Coronary artery (tissue), 2 donors: ENCODE measurements around the gene TTF2.
A peak's percentile ranks its signal among the peaks of the same experiment; 100 is the strongest.
"Not testable (repeated sequence)": the region's sequence is repeated elsewhere in the genome, so short reads cannot be mapped to it uniquely, and the experiment has no call there.

Experiments used
- DNase-seq: peaks from one replicate; pipeline ENCODE4 v3.0.0-alpha.2; 2017; ENCODE audit warnings: low spot score
- H3K27ac ChIP-seq, 2 donors: fragments of 200-600 bp; sonication (generic); one replicate each; pipeline ENCODE4 v1.5.1; 2016 to 2019
- H3K4me3 ChIP-seq: fragments of 200-600 bp; sonication (generic); 2 replicates; pipeline ENCODE4 v1.5.1; 2016; ENCODE audit warnings: mild to moderate bottlenecking, moderate library complexity
- TF ChIP-seq, protein P1 (sequence below): fragments of 200-600 bp; sonication (generic); IDR thresholded peaks from one replicate; pipeline ENCODE4 v1.5.1; 2019; ENCODE audit warnings: antibody characterized with exemption

The TTF2 gene

DNA sequence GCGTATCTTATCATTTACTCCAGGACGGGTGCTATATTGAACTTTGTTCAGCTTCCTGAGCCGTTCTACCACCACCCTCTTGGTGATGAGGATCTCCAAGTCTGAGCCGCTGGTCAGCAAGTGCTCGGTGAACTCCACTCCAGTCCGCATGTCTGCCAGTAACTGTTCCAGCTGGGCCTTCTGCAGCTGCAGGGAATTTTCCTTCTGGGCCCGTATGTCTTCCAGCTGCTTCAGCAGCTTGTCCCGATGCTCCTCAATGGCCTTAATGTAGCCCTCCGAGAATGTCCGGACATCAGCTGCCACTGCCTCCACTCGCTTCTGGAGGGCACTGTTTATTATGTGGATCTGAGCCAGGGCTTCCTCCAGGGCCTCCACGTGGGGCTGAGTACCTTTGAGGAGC lies 58.0 kb downstream of the TTF2 start:
- Histone ChIP-seq H3K27ac (no peak overlapping the region), H3K4me3 (no peak overlapping the region)
- TF ChIP-seq, protein P1, sequence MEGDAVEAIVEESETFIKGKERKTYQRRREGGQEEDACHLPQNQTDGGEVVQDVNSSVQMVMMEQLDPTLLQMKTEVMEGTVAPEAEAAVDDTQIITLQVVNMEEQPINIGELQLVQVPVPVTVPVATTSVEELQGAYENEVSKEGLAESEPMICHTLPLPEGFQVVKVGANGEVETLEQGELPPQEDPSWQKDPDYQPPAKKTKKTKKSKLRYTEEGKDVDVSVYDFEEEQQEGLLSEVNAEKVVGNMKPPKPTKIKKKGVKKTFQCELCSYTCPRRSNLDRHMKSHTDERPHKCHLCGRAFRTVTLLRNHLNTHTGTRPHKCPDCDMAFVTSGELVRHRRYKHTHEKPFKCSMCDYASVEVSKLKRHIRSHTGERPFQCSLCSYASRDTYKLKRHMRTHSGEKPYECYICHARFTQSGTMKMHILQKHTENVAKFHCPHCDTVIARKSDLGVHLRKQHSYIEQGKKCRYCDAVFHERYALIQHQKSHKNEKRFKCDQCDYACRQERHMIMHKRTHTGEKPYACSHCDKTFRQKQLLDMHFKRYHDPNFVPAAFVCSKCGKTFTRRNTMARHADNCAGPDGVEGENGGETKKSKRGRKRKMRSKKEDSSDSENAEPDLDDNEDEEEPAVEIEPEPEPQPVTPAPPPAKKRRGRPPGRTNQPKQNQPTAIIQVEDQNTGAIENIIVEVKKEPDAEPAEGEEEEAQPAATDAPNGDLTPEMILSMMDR: no peak
- DNase-seq: no peak

DNA sequence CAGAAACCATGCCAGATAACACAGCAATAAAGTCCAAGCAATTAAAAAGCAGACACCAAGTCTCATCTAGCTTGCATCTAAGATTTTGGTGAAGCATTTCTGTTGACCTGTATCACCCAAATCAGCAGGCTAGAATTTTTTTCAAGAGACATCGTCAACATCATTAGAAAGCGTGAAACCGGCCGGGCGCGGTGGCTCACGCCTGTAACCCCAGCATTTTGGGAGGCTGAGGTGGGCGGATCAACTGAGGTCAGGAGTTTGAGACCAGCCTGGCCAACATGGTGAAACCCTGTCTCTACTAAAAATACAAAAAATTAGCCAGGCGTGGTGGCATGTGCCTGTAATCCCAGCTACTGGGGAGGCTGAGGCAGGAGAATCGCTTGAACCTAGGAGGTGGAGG lies 59.0 kb downstream of the TTF2 start:
- not testable (repeated sequence) for H3K4me3 ChIP-seq, H3K27ac ChIP-seq, DNase-seq

DNA sequence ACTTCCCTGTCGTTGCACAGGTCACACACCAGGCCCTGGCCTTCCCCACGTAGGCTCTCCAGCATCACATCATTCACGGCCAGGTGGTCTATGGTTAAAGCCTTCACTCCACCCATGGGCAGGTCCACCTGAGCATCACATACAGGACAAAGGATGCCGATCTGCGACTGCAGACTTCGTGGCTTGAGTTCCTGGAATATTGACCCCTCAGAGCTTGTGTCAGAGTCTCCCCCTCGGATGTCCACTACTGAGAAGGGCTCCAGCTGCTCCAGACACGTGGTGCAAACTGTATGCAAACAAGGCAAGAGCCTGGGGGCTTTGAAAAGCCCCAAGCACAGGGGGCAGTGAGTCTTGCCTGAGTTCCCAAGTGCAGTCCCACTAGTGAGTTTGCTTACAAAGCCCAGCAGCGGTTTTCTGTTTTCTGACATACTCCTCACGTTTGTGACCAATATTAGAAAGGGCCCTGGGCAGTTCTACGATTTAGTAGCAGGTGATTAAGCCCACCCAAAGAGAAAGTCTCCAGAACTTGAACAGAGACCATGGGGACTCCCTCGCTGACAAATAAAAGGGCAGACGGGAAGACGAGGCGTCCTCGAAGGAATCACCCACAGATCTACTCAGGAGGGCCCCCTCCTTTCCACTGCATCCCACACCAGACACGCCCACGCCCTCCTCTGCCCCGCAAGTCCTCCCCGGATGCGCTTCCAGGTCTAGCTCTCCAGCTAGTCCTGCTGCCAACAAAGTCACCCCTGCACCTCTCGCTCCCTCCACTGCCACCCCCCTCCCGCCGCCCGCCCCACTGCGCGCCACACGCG lies 60.9 kb downstream of the TTF2 start:
- TF ChIP-seq, protein P1: no peak

DNA sequence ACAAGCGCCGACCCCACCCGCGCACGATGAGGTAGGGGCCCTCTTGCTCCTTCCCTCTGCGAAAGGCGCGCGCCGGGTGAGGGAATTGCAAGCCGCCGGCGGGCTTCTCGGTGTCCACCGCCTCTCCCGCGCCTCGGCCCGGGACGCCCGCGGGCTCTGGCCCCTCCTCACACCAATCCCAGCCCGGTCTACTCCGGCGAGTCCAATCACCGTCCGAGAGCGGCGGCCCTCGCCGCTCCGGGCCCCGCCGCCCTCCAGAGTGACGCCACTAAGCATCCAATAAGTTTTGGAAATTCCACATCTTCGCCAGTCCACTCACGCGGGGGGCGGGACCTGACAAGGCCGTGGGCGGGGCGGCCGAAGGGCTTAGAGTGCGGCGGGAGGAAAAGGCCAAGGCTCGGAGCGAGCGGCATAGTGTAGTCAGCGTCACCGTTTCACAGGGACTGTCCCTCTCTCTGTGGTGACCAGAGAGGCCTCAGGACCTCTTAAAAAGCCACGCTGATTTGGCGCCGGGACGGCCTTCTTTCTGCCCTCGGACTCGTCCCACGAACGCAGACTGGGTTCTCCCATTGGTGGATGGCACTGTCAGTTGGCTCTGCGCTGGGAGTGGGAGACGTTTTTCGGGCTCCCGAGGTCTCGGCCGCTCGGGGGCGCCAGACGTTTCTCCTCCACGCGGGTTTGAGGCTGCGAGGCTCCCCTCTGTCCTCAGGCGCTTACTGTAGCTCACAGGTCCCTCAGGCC lies 61.6 kb downstream of the TTF2 start, which contains the start of gene TRIM45:
Gene TRIM45 (minus strand): TSS at position 161 of the 741 bp plus-strand sequence. CDS start 548 bp downstream, outside the sequence.
- H3K27ac ChIP-seq: peak within 1 kb of the TSS; percentile 81 to 91
- TF ChIP-seq, protein P1: peak; percentile 57
- H3K4me3 ChIP-seq: peak within 1 kb of the TSS; percentile 94
- peak; percentile 98 for DNase-seq

More for the DNA sequence above, 60.9 kb downstream of the TTF2 start:
- peak overlapping the region; percentile 81 to 91 for H3K27ac ChIP-seq
- peak overlapping the region; percentile 94 for H3K4me3 ChIP-seq
- no peak for DNase-seq

DNA sequence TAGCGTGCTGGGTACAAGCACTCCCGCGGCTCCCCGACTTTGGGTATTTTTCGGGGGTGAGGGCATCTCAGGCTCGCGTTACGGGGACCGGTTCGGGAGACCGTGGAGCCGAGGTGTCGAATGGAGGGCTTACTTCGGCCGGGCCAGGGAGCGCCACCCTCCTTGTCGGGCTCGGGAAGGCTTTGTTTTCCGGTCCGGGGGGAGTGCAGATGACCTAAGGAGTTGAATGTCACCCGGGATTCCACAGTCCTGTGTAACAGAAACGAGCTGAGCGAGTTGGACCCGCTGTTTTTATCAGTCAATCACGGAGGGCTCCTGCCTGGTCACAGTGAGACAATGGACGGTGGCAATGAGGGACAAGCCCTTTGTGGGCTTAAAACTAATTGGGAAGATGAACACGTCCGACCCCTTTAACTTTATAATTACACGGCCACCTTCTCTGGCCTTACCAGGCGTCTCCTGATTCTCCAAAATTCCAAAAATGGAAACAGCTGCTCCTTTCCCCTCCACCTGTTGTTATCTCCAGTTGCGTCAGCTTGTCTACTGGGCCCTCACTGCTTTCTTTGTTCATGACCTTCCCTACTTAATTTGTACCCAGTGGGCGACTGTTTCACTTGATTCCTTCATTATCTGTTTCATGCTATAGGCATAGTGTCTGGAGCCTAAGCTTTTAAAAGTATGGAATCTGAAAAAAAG lies 62.4 kb downstream of the TTF2 start:
- TF ChIP-seq, protein P1: no peak
- no peak for DNase-seq
- H3K27ac ChIP-seq: peak overlapping the region; percentile 81 to 91
- peak overlapping the region; percentile 94 for H3K4me3 ChIP-seq

DNA sequence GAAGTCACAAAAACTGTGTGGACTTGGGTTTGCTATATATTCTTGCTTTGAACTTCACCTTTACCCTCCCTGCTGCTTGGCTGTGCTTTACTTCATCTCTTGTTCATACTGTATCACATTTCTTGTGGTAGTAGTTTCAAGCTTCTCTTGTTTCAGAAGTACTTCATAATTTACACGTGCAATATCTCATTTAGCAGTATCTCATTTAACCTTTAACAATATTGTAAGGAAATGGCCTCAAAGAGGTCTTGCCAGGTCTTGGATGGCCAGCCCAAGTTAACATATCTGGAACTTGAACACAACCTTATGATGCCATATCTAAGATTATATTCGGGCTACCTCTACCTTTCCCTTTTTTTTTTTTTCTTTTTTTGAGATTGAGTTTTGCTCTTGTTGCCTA lies 63.1 kb downstream of the TTF2 start:
- TF ChIP-seq, protein P1: no peak
- DNase-seq: no peak
- Histone ChIP-seq H3K4me3 (no peak overlapping the region), H3K27ac (no peak overlapping the region)

DNA sequence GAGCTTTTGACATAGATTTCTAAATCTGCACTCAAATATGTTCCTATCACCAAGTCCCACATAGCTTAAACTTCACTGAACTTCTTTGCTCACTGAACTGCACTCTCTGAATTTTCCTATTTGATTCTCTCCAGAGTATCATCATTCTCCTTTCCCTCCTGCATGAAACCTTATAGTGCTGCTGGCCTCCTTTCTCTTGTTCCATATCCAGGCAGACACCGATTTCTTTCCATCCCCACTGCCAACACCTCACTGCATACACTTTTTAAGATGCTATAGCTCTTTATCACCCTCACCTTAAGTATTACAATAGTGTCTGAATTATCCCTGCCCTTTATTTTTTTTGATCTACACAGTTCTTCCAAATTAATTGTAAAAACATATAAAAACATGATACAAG lies 64.5 kb downstream of the TTF2 start:
- Histone ChIP-seq H3K4me3 (no peak overlapping the region), H3K27ac (no peak overlapping the region)
- DNase-seq: no peak
- TF ChIP-seq, protein P1: no peak
